Dermis blood vessel endothelial cell (primary cell): ENCODE results near the gene DGCR2. TPM values are rescaled to one million over a fixed set of nuclear protein-coding genes. Genes with fewer than 3 reads are reported as not detected.
"Not testable (repeated sequence)": the region's sequence is repeated elsewhere in the genome, so short reads cannot be mapped to it uniquely, and the experiment has no call there.

Source experiments
- DNase-seq: peaks from one replicate; pipeline ENCODE4 v3.0.0; 2010
- total RNA-seq: library from RNA; depleted of rRNA; stranded (reverse); fragments of >200 nt; gene quantifications from 2 replicates; pipeline ENCODE4 v1.2.3, GENCODE V29; 2014

The DGCR2 gene, protein sequence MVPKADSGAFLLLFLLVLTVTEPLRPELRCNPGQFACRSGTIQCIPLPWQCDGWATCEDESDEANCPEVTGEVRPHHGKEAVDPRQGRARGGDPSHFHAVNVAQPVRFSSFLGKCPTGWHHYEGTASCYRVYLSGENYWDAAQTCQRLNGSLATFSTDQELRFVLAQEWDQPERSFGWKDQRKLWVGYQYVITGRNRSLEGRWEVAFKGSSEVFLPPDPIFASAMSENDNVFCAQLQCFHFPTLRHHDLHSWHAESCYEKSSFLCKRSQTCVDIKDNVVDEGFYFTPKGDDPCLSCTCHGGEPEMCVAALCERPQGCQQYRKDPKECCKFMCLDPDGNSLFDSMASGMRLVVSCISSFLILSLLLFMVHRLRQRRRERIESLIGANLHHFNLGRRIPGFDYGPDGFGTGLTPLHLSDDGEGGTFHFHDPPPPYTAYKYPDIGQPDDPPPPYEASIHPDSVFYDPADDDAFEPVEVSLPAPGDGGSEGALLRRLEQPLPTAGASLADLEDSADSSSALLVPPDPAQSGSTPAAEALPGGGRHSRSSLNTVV
- total RNA-seq: 56.2 and 71.2 TPM in 2 replicates

DNA sequence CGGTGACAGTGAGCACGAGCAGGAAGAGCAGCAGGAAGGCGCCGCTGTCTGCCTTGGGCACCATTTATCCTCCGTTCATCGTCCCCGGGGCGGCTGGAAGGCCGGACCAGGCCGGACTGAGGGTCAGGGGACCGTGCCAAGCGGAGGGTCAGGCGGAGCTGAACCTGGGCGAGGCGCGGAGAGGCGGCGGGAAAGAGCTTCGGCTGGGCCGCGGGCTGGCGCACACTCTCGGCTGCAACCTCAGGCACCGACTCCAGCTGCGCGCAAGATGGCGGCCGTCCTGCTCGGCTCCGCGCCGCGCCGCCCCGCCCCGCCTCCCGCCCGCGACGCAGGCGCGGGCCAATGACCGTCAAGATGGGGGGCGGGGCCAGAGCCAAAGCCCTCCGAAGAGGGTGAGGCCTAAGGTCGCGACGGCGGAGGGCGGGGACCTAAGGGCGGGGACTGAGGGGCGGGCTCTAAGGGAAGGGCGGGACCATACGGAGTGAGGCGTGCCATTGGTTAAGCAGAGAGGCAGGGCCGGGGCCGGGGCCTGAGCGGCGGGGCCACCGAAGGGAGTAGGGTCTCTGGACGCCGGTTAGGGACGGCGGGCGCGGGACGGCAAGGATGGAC, at the start of gene DGCR2:
Gene DGCR2 (minus strand): TSS at position 270 of the 609 bp plus-strand sequence. CDS start 206 bp downstream, at position 64.
- DNase-seq: peak; percentile 97

DNA sequence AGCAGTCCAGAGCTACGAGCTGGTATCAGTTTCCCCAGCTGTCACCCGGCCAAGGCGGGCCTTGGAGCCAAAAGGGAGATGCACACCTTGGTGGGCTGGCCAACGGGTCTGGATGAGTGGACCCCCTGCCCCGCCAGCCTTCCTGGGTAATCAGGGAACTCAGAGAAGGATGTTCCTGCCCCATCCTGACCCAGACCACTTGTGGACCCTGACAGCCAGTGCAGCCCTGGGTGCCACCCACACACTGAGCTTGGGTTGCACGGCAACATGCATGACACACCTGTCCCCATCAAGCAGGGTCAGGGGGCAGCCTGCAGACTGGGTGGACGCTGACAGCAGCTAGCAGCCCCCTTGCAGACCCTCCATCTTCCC, 47.7 kb upstream of the DGCR2 start:
- DNase-seq: no peak

DNA sequence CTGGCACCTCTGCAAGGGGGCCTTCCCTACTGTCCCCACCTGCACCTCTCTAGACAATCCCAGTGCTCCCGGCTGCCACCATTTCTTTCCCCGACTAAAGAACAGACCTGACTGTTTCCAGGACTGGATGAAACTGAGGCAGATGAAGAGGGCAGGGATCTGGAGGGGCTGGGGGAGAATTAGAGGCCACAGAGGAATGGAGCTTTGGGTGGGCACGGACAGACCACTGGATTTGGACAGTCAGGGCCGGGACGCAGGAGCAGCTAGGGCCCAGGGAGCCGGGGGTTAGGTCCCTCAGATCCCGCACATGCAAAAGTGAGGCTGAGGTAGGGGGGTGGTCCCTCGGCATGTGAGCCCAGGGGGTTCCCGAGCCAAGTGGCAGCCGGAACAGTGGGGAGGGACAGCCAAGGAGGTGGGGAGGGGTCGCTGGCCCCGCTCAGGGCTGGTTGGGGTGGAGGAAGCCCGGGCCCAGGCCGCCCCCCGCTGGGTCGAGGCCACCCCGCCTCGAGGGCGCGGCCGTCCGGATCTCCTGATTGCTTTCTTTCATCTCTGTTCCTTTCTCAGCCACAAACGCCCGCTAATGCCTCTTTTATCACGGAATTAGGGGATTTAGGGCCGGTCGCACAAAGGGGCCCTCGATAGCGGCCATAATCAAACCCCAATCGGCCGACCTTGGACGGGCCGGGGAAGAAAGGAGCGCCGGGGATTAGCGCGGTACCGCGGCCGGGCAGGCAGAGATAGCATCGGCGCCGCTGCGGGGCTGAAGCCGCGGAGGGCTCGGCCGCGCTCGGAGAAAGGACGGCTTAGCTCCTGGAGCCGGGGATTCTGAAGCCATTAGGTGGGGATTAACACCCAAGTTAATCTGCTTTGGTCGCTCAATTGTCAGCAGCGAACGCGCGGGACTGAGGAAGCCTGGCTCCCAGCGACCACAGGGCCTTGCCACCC, 47.1 kb upstream of the DGCR2 start:
- DNase-seq: no peak

GRCh38 chr22:19168088-19168890, 46.1 kb upstream of the DGCR2 start:
- no peak for DNase-seq

- DNase-seq: no peak
Measured at GRCh38 chr22:19167106-19167869, 45.1 kb upstream of the DGCR2 start.

DNA sequence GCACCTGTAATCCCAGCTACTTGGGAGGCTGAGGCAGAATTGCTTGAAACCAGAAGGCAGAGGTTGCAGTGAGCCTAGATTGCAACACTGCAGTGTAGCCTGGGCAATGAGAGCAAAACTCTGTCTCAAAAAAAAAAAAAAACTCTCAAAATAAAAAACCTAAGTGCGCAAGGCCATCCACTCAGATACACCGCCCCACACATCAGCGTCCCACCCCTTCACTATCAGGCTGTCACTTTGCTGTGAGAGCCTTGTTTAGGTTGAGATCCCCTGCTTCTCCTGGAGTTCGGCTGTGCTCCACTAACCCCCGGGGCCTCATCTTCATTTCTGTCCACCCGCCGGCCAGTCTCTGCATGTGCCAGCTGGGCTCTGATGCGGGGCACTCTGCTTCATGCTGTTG, 44.2 kb upstream of the DGCR2 start:
- no peak for DNase-seq

- no peak for DNase-seq
Measured at GRCh38 chr22:19164425-19164824, 42.2 kb upstream of the DGCR2 start.

DNA sequence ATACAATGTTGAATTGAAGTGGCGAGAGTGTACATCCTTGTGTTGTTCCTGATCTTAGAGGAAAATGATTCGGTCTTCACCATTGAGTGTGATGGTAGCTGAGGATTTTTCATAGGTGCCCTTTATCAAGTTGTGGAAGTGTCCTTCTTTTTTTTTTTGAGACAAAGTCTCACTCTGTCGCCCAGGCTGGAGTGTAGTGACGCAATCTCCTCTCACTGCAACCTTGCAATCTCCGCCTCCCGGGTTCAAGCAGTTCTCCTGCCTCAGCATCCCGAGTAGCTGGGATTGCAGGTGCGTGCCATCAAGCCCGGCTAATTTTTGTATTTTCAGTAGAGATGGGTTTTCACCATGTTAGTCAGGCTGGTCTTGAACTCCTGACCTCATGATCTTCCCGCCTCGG, 36.4 kb upstream of the DGCR2 start:
- not testable (repeated sequence) for DNase-seq

- not testable (repeated sequence) for DNase-seq
Measured at GRCh38 chr22:19156109-19156508, 33.9 kb upstream of the DGCR2 start.

- DNase-seq: no peak
Measured at GRCh38 chr22:19152942-19153883, 31.0 kb upstream of the DGCR2 start.

- DNase-seq: no peak
Measured at GRCh38 chr22:19151329-19152191, 29.3 kb upstream of the DGCR2 start.

GRCh38 chr22:19150482-19151328, 28.5 kb upstream of the DGCR2 start:
- DNase-seq: no peak

DNA sequence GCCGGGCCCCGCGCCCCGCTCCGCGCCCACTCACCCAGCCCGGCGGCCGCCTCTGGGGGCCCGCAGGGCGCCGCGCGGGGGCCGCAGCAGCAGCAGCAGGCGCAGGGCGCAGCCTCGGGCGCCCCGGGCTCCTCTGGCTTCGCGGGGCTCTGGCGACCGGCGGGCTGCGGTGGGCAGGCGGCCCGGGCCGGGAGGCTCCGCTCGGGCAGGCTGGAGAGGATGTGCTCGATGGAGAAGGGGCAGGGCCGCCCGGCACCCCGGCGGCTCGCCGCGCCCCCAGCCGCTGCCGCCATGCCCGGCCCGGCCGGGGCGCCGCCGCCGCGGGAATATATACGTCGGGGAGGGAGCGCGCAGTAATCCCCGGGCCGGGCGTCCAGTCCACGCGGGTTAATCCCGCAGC, 27.8 kb upstream of the DGCR2 start, which contains the start of gene GSC2:
Gene GSC2 (minus strand): TSS at position 302 of the 400 bp plus-strand sequence. CDS start 9 bp downstream, at position 293.
- DNase-seq: no peak

GRCh38 chr22:19149047-19149883, 27.1 kb upstream of the DGCR2 start:
- no peak for DNase-seq

DNA sequence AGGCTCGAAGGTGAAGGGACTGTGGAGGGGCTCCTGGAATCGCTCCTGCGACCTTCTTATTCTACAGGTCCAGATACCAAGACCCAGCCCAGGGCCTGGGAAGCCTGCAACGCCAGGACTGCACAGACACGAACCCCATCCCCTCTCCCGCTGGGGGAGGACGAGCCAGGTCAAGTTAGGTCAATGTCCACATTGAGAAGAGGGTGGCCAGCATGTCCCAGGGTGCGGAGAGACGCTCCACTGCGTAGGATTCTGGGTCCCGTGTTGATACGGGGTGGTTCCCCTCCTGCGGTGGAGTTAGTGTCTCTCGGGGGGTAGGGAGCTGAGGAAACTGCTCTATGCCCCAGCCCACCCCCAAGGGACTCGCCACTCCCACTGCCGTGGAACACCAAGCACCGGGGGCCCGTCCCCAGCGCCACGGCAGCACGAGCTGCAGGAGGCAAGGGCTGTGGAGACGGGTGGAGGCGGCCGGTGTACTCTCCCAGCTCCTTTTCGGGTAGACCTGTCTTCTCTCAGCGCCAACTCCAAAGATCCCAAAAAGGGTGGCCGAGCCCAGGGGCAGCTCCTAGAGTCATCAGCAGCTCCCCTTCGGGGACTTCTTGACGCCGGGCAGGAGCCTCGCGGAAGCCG, 26.3 kb upstream of the DGCR2 start:
- DNase-seq: no peak

DNA sequence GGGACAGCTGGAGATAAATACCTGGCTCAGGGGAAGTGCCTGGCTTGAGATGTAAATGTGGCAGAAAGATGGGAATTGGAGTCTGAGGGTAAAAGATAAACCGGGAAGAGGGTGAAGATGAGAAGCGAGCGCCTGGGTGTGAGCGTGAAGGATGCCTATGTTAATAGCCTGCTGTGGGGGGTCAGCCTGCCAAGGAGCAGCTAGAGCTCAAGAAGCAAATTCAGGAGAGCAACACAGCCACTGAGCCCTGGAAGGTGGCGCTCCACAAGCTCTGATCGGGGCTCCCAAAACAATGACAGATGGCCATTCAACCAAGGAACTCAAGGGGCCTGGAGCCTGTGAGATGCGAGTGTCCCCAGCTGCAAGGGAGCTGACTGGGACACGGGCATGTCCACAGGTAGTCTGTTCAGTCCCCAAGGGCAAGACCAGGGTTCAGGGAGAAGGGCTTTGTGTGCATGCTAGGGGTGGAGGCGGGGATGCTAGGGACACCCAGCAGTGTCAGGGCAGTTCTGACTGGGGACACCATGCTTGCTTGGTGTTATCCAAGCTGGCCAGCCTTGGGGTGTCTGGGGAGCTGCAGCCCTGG, 25.1 kb upstream of the DGCR2 start:
- no peak for DNase-seq
